ENCODE measurements around the gene KLHL18.
"Not testable (repeated sequence)": the region's sequence is repeated elsewhere in the genome, so short reads cannot be mapped to it uniquely, and the experiment has no call there.

The KLHL18 gene

DNA sequence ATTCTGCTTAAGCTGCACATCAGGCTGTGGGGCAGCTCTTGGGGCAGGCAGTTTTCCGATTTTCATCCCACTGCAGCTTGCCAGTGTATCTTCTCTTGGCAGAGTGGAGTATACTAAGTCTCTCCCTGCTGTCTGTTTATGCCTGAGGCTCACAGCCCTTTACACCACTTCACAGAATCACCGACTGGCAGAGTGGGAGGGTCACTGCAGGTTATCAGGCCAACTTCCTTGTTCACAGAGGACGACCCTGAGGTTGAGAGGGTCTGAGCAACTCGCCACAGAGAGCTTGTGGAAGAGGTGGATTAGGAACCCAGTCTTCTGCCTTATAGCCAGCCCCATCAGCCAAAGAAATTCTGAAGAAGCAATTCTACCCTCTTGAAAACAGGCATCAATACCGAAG is 31.1 kb upstream of the KLHL18 start:
- no peak overlapping the region for H3K27ac ChIP-seq (ENCODE audit: insufficient read depth, low read depth, low read length, poor library complexity, severe bottlenecking)
- H3K4me3 ChIP-seq (ENCODE audit: insufficient read depth, low read depth, low read length): no peak overlapping the region
- 78 to 83% methylated on average over 5 of the region's 5 CpGs for WGBS, 2 experiments
- no peaks in the 10 kb centered on the region for H3K4me1 ChIP-seq (ENCODE audit: control insufficient read depth, insufficient read depth, low read length)
- no peaks in the 10 kb centered on the region for H3K27me3 ChIP-seq (ENCODE audit: control insufficient read depth, insufficient read depth, low read length, poor library complexity, severe bottlenecking)
- H3K9me3 ChIP-seq (ENCODE audit: control insufficient read depth, low read length): no peaks in the 10 kb centered on the region
- no peaks in the 10 kb centered on the region for H3K36me3 ChIP-seq (ENCODE audit: control insufficient read depth, insufficient read depth, low read length)

DNA sequence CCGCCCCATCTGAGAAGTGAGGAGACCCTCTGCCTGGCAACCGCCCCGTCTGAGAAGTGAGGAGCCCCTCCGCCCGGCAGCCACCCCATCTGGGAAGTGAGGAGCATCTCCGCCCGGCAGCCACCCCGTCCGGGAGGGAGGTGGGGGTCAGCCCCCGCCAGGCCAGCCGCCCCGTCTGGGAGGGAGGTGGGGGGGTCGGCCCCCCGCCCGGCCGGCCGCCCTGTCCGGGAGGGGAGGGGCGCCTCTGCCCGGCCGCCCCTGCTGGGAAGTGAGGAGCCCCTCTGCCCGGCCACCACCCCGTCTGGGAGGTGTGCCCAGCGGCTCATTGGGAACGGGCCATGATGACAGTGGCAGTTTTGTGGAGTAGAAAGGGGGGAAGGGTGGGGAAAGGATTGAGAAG is 26.4 kb upstream of the KLHL18 start:
- 93 to 94% methylated on average over 25 of the region's 25 CpGs for WGBS, 2 experiments
- H3K9me3 ChIP-seq (ENCODE audit: control insufficient read depth, low read length); H3K4me1 ChIP-seq (ENCODE audit: control insufficient read depth, insufficient read depth, low read length); H3K4me3 ChIP-seq (ENCODE audit: insufficient read depth, low read depth, low read length); H3K27me3 ChIP-seq (ENCODE audit: control insufficient read depth, insufficient read depth, low read length, poor library complexity, severe bottlenecking); H3K27ac ChIP-seq (ENCODE audit: insufficient read depth, low read depth, low read length, poor library complexity, severe bottlenecking); H3K36me3 ChIP-seq (ENCODE audit: control insufficient read depth, insufficient read depth, low read length): not testable (repeated sequence)

DNA sequence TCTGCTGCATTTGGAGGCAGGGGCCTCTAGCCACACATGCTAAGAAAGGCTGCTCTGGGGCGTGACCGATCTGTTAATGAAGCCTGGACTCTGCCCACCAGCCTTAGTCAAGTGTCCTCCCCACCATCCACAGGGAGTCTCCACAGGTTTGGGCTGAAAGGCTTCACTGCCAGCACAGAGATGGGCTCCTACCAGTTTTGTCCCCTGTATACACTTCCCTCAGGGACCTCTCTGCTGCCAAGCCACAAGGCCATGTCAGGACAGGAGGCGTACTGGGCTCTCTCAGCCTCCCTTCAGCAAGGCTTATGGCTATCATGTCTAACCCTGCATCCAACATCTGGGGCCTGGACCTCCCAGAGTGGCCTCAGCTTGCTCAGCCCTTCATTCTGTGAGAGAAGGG is 23.6 kb upstream of the KLHL18 start:
- WGBS, 2 experiments: 90 to 95% methylated on average over 3 of the region's 3 CpGs
- Histone ChIP-seq H3K27me3 (ENCODE audit: control insufficient read depth, insufficient read depth, low read length, poor library complexity, severe bottlenecking) (no peaks in the 10 kb centered on the region), H3K4me1 (ENCODE audit: control insufficient read depth, insufficient read depth, low read length) (peaks cover 6% of the 10 kb centered on the region), H3K27ac (ENCODE audit: insufficient read depth, low read depth, low read length, poor library complexity, severe bottlenecking) (no peak overlapping the region), H3K36me3 (ENCODE audit: control insufficient read depth, insufficient read depth, low read length) (no peaks in the 10 kb centered on the region), H3K9me3 (ENCODE audit: control insufficient read depth, low read length) (no peaks in the 10 kb centered on the region), H3K4me3 (ENCODE audit: insufficient read depth, low read depth, low read length) (no peak overlapping the region)

DNA sequence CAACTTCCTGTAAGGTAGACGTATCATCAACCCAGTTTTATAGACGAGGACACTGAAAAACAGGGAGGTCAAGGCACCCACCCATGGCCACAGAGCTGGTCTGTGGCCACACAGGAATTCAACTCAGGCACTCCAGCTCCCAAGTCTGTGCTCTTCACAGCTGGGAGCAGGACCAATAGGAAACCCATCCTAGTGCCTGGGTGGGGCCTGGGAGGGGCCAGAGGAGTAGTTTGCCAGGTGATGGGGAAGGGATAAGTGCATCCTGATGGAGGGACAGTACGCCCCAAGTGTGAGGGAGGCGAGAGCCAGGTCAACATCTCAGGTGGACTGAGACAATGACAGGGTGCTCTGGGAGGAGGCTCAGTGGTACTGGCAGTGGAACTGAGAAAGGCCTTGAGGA is 22.1 kb upstream of the KLHL18 start:
- H3K9me3 ChIP-seq (ENCODE audit: control insufficient read depth, low read length): no peaks in the 10 kb centered on the region
- no peaks in the 10 kb centered on the region for H3K27me3 ChIP-seq (ENCODE audit: control insufficient read depth, insufficient read depth, low read length, poor library complexity, severe bottlenecking)
- no peaks in the 10 kb centered on the region for H3K36me3 ChIP-seq (ENCODE audit: control insufficient read depth, insufficient read depth, low read length)
- H3K4me3 ChIP-seq (ENCODE audit: insufficient read depth, low read depth, low read length): no peak overlapping the region
- 92 to 94% methylated on average over 4 of the region's 4 CpGs for WGBS, 2 experiments
- peaks cover 6% of the 10 kb centered on the region for H3K4me1 ChIP-seq (ENCODE audit: control insufficient read depth, insufficient read depth, low read length)
- no peak overlapping the region for H3K27ac ChIP-seq (ENCODE audit: insufficient read depth, low read depth, low read length, poor library complexity, severe bottlenecking)

DNA sequence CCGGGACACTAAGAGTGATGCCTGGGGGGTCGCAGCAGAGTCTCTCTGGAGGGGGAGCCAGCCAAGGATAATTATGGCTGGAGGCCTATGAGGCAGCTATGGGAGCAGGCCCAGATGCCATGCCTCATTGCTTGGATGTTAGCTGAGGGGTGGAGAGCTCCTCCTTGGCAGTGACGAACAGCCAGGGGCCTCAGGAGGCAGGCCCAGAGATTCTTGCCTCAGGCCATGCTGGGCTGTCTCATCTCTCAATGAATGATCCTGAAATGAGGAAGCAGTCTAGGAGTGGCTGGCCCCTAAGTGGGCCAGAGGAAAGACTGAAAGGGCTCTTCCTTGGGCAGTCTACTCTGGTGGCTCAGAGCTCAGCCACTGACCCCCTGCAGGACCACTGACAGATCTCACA is 21.4 kb upstream of the KLHL18 start:
- no peaks in the 10 kb centered on the region for H3K36me3 ChIP-seq (ENCODE audit: control insufficient read depth, insufficient read depth, low read length)
- WGBS, 2 experiments: 80 to 89% methylated on average over 3 of the region's 3 CpGs
- no peak overlapping the region for H3K4me3 ChIP-seq (ENCODE audit: insufficient read depth, low read depth, low read length)
- H3K27ac ChIP-seq (ENCODE audit: insufficient read depth, low read depth, low read length, poor library complexity, severe bottlenecking): no peak overlapping the region
- peaks cover 6% of the 10 kb centered on the region for H3K4me1 ChIP-seq (ENCODE audit: control insufficient read depth, insufficient read depth, low read length)
- no peaks in the 10 kb centered on the region for H3K9me3 ChIP-seq (ENCODE audit: control insufficient read depth, low read length)
- no peaks in the 10 kb centered on the region for H3K27me3 ChIP-seq (ENCODE audit: control insufficient read depth, insufficient read depth, low read length, poor library complexity, severe bottlenecking)

DNA sequence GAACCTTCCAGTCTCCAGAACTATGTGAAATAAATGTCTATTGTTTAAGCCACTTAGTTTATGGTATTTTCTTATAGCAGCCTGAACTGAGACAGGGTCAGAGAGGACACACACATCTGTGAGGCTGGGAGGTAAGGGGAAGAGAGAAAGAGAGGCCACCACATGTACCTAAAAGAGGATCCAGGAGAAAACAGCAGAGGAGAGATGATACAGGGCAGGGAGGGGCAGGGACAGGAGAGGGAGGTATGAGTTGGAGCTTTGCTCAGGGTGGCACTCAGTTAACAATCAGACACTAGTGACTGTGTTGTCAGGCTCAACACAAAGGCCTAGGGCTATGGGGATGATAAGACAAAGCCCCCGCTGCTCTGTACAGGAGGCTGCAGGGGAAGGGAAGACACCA is 17.7 kb upstream of the KLHL18 start:
- H3K4me3 ChIP-seq (ENCODE audit: insufficient read depth, low read depth, low read length): no peak overlapping the region
- H3K4me1 ChIP-seq (ENCODE audit: control insufficient read depth, insufficient read depth, low read length): no peaks in the 10 kb centered on the region
- 86 to 94% methylated on average over 1 of the region's 1 CpG for WGBS, 2 experiments
- H3K36me3 ChIP-seq (ENCODE audit: control insufficient read depth, insufficient read depth, low read length): no peaks in the 10 kb centered on the region
- H3K9me3 ChIP-seq (ENCODE audit: control insufficient read depth, low read length): no peaks in the 10 kb centered on the region
- H3K27me3 ChIP-seq (ENCODE audit: control insufficient read depth, insufficient read depth, low read length, poor library complexity, severe bottlenecking): no peaks in the 10 kb centered on the region
- no peak overlapping the region for H3K27ac ChIP-seq (ENCODE audit: insufficient read depth, low read depth, low read length, poor library complexity, severe bottlenecking)

DNA sequence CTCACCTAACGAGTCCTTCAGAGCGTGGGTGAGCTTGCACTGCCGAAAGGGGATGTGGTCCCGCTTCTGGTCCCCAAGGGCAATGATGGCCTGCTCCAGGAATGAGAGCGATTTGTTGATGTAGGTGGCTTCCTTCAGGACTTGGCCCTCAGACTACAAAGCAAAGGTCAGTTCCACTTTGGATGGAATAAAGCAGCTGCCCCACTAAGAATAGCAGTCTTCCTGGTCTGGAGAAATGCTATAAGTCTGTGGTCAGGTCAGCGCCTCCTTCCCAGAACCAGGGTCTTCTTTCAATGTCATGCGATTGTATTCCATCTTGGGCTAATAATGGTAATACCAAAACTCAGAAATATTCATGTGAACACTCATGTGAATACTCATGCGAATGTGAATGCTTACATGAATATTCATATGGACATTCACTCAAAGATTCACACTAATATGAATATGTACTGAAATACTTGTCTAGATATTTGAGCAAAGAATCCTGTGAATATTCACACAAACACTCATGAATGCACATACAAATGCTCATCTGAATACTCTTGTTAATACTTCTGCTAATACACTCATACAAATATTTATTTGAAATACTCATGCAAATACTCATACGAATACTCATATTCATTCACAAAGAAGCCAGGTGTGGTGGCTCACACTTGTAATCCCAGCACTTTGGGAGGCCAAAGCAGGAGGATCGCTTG is 16.9 kb upstream of the KLHL18 start:
- no peaks in the 10 kb centered on the region for H3K36me3 ChIP-seq (ENCODE audit: control insufficient read depth, insufficient read depth, low read length)
- WGBS, 2 experiments: 92 to 96% methylated on average over 9 to 10 of the region's 10 CpGs
- no peak overlapping the region for H3K4me3 ChIP-seq (ENCODE audit: insufficient read depth, low read depth, low read length)
- no peaks in the 10 kb centered on the region for H3K4me1 ChIP-seq (ENCODE audit: control insufficient read depth, insufficient read depth, low read length)
- no peaks in the 10 kb centered on the region for H3K27me3 ChIP-seq (ENCODE audit: control insufficient read depth, insufficient read depth, low read length, poor library complexity, severe bottlenecking)
- no peak overlapping the region for H3K27ac ChIP-seq (ENCODE audit: insufficient read depth, low read depth, low read length, poor library complexity, severe bottlenecking)
- no peaks in the 10 kb centered on the region for H3K9me3 ChIP-seq (ENCODE audit: control insufficient read depth, low read length)

DNA sequence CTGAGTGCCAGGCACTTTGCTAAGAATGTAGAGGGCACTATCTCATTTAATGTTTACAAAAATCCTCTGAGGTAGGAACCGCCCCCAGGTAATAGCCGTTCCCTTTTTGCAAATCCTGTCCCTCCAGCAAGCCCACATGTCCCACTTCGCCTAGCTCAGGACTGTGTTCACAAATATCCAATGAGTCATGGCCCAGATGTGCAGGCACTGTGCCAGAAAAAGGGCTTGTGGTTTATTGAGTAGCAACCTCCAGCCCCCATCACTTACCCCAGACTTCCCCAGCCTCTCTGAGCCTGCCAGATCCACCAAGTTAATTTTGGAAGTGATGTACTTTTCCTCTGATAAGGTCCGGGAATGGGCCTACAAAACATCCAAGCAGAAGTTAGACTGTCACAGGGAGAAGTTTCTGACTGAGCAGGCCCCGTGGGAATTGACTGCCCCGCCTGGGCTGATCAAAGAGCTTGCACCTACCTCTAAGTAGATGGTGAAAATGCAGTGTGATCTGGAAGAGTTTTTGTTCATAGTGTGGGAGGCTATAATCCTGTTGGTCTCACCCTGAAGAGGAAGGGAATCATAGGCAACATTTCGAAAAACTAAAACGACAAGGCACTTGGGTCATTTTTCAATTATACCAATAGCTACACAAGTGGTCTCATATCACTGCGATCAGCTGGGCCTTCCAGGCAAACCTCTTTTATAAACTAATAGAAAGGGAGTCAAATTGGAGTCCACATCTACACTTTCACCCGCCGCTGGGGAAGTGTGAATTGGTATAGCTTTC is 15.8 kb upstream of the KLHL18 start:
- Histone ChIP-seq H3K9me3 (ENCODE audit: control insufficient read depth, low read length) (no peaks in the 10 kb centered on the region), H3K27ac (ENCODE audit: insufficient read depth, low read depth, low read length, poor library complexity, severe bottlenecking) (no peak overlapping the region), H3K36me3 (ENCODE audit: control insufficient read depth, insufficient read depth, low read length) (no peaks in the 10 kb centered on the region), H3K4me3 (ENCODE audit: insufficient read depth, low read depth, low read length) (no peak overlapping the region), H3K4me1 (ENCODE audit: control insufficient read depth, insufficient read depth, low read length) (no peaks in the 10 kb centered on the region), H3K27me3 (ENCODE audit: control insufficient read depth, insufficient read depth, low read length, poor library complexity, severe bottlenecking) (no peaks in the 10 kb centered on the region)
- WGBS, 2 experiments: 91 to 95% methylated on average over 9 to 11 of the region's 11 CpGs

DNA sequence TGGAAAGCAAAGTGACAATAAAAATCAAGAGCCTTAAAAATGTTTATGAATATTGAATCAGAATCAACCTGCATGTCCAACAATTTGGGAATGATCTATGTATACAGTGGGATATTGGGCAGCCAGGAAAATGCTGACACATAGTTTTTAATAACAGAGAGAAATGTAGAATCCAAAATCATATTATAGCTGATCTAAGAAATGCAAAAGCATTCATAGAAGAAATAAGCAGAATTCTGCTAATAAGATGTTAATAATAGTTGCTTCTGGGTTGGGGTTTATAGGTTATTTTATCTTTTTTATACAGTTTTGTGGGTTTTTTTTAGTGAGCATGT is 15.3 kb upstream of the KLHL18 start:
- H3K27ac ChIP-seq (ENCODE audit: insufficient read depth, low read depth, low read length, poor library complexity, severe bottlenecking): no peak overlapping the region
- no peaks in the 10 kb centered on the region for H3K27me3 ChIP-seq (ENCODE audit: control insufficient read depth, insufficient read depth, low read length, poor library complexity, severe bottlenecking)
- H3K4me1 ChIP-seq (ENCODE audit: control insufficient read depth, insufficient read depth, low read length): no peaks in the 10 kb centered on the region
- H3K4me3 ChIP-seq (ENCODE audit: insufficient read depth, low read depth, low read length): no peak overlapping the region
- H3K9me3 ChIP-seq (ENCODE audit: control insufficient read depth, low read length): no peaks in the 10 kb centered on the region
- H3K36me3 ChIP-seq (ENCODE audit: control insufficient read depth, insufficient read depth, low read length): no peaks in the 10 kb centered on the region

DNA sequence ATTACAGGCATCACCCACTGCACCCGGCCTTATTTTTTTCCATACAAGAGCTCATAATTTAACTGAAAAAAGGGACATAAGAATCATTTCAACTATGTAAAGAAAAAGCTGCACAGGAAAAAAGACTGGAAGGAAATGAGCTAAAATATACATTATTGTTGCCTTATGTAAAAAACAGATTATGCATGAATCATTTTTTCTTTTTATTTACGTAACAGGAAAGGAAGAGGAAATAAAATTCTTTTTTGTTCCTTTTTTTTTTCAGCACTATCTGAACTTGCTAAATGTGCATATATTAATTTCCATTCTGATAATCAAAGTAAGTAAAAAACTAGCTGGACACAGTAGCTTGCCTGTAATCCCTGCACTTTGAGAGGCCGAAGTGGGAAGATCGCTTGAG is 12.2 kb upstream of the KLHL18 start:
- H3K4me1 ChIP-seq (ENCODE audit: control insufficient read depth, insufficient read depth, low read length): no peaks in the 10 kb centered on the region
- no peak overlapping the region for H3K27ac ChIP-seq (ENCODE audit: insufficient read depth, low read depth, low read length, poor library complexity, severe bottlenecking)
- H3K4me3 ChIP-seq (ENCODE audit: insufficient read depth, low read depth, low read length): no peak overlapping the region
- 98 to 99% methylated on average over 3 of the region's 4 CpGs for WGBS, 2 experiments
- no peaks in the 10 kb centered on the region for H3K36me3 ChIP-seq (ENCODE audit: control insufficient read depth, insufficient read depth, low read length)
- H3K27me3 ChIP-seq (ENCODE audit: control insufficient read depth, insufficient read depth, low read length, poor library complexity, severe bottlenecking): no peaks in the 10 kb centered on the region
- no peaks in the 10 kb centered on the region for H3K9me3 ChIP-seq (ENCODE audit: control insufficient read depth, low read length)

All from ectodermal cell (in vitro differentiated cells).